Measurements from ENCODE around the gene DNAL1. TPM values are rescaled to one million over a fixed set of nuclear protein-coding genes. Genes with fewer than 3 reads are reported as not detected.
A peak's percentile ranks its signal among the peaks of the same experiment; 100 is the strongest.

Gene DNAL1
- total and polyA plus RNA-seq, 4 donors, result 5.7 to 17.2 (median 12.4) TPM

DNA sequence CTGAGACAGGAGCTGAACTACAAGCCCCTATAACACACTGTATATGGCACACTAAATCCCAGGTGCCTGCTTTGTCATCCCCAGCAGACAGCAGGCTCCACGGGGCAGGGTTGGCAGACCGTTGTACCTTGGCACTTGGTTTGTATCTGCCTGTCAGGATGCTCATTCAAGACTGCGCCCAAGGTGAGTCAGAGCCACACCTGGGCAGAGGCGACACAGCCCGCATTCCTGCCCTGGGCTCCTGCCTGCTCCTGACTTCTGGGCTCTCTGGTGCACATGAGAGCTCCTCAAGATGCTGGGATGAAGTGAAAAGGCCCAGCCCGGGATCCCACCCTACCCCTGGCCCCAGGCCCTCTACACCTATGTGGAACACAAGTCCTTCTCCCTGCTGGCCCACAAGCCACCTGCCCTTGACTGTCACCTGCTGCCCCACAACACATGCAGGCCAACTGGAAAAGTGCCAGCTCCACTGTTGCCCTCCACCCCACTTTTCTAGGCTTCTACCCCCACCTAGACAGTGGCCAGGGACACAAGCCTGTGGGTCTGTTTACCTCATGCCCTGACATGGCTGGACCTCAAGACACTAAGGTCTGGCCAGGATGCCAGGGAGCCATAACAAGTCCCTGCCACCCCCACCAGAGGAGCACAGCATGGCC lies 100.2 kb downstream of the DNAL1 start:
- Histone ChIP-seq H3K36me3 (ENCODE audit: control insufficient read depth in 1 of 2, insufficient read depth in 2 of 2, low read length in 1 of 2) (no peaks in the 10 kb centered on the region), H3K9me3 (ENCODE audit: control insufficient read depth, low read length) (no peaks in the 10 kb centered on the region), H3K27me3 (ENCODE audit: control insufficient read depth in 1 of 2, insufficient read depth in 2 of 2, low read length in 1 of 2) (no peaks in the 10 kb centered on the region), H3K27ac (ENCODE audit: low read depth in 1 of 2, low read length in 2 of 2) (no peak overlapping the region), H3K4me3 (ENCODE audit: low read length in 2 of 2) (no peak overlapping the region), H3K4me1 (ENCODE audit: control insufficient read depth in 1 of 2, insufficient read depth in 2 of 2, low read length in 2 of 2) (peaks cover 0 to 5% of the 10 kb centered on the region in 2 donors)
- no peak for DNase-seq
- ATAC-seq (ENCODE audit: low FRiP score), result no peak
- intact Hi-C loops (cut with DNase I), result no loop called here
- 59 to 62% methylated on average over 6 of the region's 6 CpGs for WGBS, 2 donors

DNA sequence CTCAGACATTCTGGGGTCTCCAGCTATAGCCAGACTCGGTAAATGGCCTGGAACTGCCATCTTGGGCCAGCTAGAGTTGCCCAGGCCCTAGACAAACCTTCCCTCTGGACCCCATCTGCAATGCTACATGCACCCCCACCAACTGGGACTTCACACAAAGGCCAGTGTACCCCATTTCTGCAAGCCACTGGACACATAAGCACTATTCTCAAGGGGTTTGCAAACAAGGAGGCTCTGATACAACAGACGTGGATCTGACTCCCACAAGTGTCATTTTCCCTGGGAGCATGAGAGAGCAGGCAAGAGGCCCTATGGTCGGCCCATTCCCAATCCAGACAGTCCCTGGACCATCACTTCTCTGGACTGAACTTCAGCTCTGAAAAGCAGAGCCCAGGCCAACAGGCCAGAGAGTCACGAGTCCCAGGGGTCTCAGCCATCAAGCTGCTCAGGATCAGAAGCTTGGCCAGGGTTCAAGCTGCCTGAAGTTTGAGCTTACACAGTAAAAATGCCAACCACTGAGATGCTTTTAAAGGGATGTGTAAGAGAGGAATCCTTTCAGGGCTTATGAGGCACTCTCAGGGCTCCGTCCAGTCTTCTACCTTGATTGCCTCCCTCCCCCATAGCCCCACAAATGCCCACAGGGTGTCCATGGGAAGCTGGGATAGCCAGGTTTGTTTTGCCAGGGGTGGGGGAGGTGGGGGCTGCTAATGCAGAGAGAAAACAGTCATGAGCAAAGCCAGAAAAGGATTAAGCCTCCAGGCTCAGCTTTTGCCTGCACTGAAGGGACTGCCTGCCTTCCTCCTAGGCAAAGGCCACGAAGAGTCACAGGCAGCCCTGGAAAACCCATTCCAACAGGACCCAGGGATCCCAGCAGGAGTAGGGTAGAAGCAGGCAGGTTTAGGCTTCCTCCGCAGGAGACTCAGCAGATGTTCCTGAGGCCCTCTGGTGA lies 101.1 kb downstream of the DNAL1 start:
- Histone ChIP-seq H3K4me3 (ENCODE audit: low read length in 2 of 2) (no peak overlapping the region), H3K36me3 (ENCODE audit: control insufficient read depth in 1 of 2, insufficient read depth in 2 of 2, low read length in 1 of 2) (no peaks in the 10 kb centered on the region), H3K4me1 (ENCODE audit: control insufficient read depth in 1 of 2, insufficient read depth in 2 of 2, low read length in 2 of 2) (peaks cover 5 to 6% of the 10 kb centered on the region in 2 donors), H3K27ac (ENCODE audit: low read depth in 1 of 2, low read length in 2 of 2) (peak overlapping the region in 1 of 2 donors; percentile 35), H3K9me3 (ENCODE audit: control insufficient read depth, low read length) (no peaks in the 10 kb centered on the region), H3K27me3 (ENCODE audit: control insufficient read depth in 1 of 2, insufficient read depth in 2 of 2, low read length in 1 of 2) (no peaks in the 10 kb centered on the region)
- intact Hi-C loops (cut with DNase I), result no loop called here
- no peak for ATAC-seq (ENCODE audit: low FRiP score)
- DNase-seq, result peak in 1 of 2 donors; percentile 21
- 27 to 29% methylated on average over 7 of the region's 7 CpGs for WGBS, 2 donors

DNA sequence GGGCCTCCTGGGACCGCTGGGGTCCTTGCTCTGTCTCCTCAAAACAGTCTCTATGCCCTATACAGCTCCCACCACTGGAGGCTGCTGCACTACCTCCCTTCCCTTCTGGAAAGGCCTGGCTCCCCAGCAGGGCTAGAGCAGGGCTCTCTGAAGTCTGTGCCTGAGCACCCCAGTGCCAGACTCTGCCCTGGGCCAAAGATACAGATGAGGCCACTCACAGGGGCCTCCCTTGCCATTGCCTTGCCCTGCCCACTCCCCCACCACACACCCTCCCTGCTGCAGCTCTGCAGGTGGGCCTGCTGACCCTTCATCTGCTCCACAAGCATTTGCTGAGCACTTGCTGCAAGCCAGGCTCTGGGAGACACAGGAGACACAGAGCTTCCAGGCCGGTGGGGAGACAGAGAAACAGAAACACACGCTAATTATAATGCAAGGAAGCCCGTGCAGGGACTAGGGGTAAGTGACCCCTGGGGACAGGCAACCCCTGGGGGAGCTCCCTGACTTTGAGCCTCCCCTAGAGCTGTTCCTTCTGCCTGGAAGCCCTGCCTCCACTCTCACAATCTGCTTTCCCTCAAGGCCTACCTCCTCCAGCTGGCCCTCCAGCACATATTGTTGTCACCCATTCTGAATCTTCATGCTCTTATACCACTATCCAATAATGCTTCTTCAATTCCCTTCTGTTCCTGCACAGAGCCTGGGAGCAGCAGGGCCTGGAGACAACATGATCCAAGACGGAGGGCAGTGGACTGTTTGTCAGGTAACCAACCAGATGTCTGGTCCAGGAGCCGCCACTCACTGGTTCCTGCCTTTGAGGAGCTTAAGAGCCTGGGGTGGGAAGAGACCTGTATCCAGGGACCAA lies 102.0 kb downstream of the DNAL1 start:
- Histone ChIP-seq H3K4me1 (ENCODE audit: control insufficient read depth in 1 of 2, insufficient read depth in 2 of 2, low read length in 2 of 2) (peaks cover 5 to 6% of the 10 kb centered on the region in 2 donors), H3K4me3 (ENCODE audit: low read length in 2 of 2) (no peak overlapping the region), H3K36me3 (ENCODE audit: control insufficient read depth in 1 of 2, insufficient read depth in 2 of 2, low read length in 1 of 2) (no peaks in the 10 kb centered on the region), H3K27me3 (ENCODE audit: control insufficient read depth in 1 of 2, insufficient read depth in 2 of 2, low read length in 1 of 2) (no peaks in the 10 kb centered on the region), H3K27ac (ENCODE audit: low read depth in 1 of 2, low read length in 2 of 2) (peak overlapping the region in 1 of 2 donors; percentile 53), H3K9me3 (ENCODE audit: control insufficient read depth, low read length) (no peaks in the 10 kb centered on the region)
- ATAC-seq (ENCODE audit: low FRiP score) (no peak), DNase-seq (peak in 1 of 2 donors; percentile 41)
- intact Hi-C loops (cut with DNase I), result no loop called here
- 42 to 44% methylated on average over 6 of the region's 6 CpGs for WGBS, 2 donors

DNA sequence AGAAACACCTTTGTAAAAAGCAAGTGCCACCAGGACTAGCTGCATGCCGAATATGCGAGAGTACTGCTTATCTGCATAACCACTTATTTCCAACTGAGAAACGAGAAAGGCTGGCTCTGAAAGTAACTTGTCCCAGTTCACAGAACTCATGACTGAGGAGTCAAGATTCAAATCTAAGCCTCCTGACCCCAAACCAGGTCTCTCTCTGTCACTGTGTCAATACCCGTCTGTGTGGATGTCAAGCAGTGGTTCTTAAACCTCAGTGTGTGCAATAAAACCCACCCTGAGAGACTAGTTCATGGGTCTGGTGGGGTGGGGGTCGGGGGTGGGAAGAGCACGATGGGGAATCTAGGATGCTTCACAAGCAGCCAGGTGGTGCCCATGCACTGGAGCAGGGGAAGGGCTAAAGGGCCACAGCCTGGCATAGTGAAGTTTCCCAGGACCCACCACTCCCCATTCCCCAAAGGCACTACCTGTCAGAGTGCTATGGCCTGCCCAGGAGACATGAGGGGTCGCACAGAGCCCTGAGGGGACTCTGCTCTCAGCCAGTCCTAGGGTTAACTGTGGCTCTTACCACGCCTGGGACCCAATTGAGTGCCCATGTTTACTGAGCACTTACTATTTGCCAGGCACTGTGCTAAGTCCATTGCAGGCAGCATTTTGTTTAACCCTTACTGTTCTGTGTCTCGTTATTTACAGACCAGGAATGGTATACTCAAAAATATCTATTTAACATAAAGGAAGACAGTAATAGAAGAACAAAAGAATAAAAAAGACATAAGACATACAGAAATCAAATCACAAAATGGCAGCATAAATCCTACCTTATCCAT lies 102.8 kb downstream of the DNAL1 start:
- ATAC-seq (ENCODE audit: low FRiP score), result no peak
- Histone ChIP-seq H3K27ac (ENCODE audit: low read depth in 1 of 2, low read length in 2 of 2) (peak overlapping the region in 1 of 2 donors; percentile 53), H3K27me3 (ENCODE audit: control insufficient read depth in 1 of 2, insufficient read depth in 2 of 2, low read length in 1 of 2) (no peaks in the 10 kb centered on the region), H3K9me3 (ENCODE audit: control insufficient read depth, low read length) (no peaks in the 10 kb centered on the region), H3K4me3 (ENCODE audit: low read length in 2 of 2) (no peak overlapping the region), H3K36me3 (ENCODE audit: control insufficient read depth in 1 of 2, insufficient read depth in 2 of 2, low read length in 1 of 2) (no peaks in the 10 kb centered on the region), H3K4me1 (ENCODE audit: control insufficient read depth in 1 of 2, insufficient read depth in 2 of 2, low read length in 2 of 2) (peaks cover 5 to 11% of the 10 kb centered on the region in 2 donors)
- intact Hi-C loops (cut with DNase I), result no loop called here
- no peak for DNase-seq
- WGBS, 2 donors, result 60 to 62% methylated on average over 9 of the region's 9 CpGs

DNA sequence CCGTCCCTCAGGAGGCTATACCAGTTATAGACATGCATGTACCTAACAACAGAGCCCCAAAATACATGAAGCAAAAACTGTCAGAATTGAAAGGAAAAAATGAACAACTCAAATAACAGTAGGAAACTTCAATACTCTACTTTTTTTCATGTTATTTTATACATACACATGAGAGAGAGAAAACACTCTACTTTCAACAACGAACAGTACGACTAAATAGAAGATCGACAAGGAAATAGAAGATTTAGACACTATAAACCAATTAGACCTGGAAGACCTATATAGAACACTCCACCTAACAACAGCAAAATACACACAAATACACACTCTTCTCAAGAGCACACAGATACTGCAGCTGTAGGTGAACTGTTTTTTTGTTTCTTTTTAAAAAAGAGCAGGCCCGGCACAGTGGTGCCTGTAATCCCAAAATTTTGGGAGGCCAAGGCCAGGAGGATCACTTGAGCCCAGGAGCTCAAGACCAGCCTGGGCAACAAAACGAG lies 104.1 kb downstream of the DNAL1 start:
- 68 to 72% methylated on average over 6 of the region's 6 CpGs for WGBS, 2 donors
- intact Hi-C loops (cut with DNase I), result no loop called here

DNA sequence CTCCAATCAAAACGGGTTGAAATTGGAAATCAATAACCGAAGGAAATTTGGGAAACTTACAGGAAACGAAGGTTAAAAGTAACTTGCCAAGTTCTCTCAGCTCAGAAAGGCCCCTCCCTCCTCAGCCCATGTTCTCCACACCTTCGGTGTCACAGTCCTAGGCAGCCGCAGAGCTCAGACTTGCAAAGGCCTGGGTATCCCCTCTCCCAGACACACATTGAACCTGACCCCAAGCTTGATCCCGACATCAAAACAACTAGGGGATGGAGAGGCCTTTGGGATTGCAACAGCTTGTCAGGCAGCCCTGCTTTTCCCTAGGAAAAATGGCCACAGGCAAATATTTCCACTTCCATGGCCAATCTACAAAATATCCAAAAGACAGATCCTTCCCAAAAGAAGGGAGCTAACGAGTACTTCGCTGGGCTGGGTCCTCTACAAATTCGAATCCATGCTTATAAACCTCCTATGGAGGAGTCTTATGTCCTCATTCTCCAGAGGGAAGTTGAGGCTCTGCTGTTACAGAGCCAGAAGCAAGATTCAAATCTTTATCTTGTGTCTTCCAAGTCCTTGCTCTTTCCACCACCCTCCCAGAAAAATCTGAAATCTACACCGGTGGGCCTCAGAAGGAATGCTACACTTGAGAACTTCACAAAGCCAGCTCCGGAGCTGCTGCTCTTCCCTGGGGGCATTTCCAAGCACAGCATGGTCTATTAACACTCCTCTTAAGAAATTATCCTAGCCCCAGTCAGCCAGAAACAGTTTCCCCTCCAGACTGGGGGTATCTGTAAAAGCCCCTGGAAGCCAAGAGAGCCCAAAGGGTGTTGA lies 105.1 kb downstream of the DNAL1 start:
- peak overlapping the region; percentile 47 to 49 for H3K27ac ChIP-seq (ENCODE audit: low read depth in 1 of 2, low read length in 2 of 2)
- no peaks in the 10 kb centered on the region for H3K27me3 ChIP-seq (ENCODE audit: control insufficient read depth in 1 of 2, insufficient read depth in 2 of 2, low read length in 1 of 2)
- 37 to 47% methylated on average over 11 of the region's 11 CpGs for WGBS, 2 donors
- no peak overlapping the region for H3K4me3 ChIP-seq (ENCODE audit: low read length in 2 of 2)
- intact Hi-C loops (cut with DNase I), result loop anchor here (5.0 kb wide), 2 partner anchors 37 to 42 kb away; no protein-coding TSS in a partner anchor
- no peak for ATAC-seq (ENCODE audit: low FRiP score)
- no peaks in the 10 kb centered on the region for H3K36me3 ChIP-seq (ENCODE audit: control insufficient read depth in 1 of 2, insufficient read depth in 2 of 2, low read length in 1 of 2)
- peaks cover 3 to 15% of the 10 kb centered on the region in 2 donors for H3K4me1 ChIP-seq (ENCODE audit: control insufficient read depth in 1 of 2, insufficient read depth in 2 of 2, low read length in 2 of 2)
- H3K9me3 ChIP-seq (ENCODE audit: control insufficient read depth, low read length), result no peaks in the 10 kb centered on the region
- peak in 1 of 2 donors; percentile 28 for DNase-seq

More for the DNA sequence above, 104.1 kb downstream of the DNAL1 start:
- Histone ChIP-seq H3K4me1 (ENCODE audit: control insufficient read depth in 1 of 2, insufficient read depth in 2 of 2, low read length in 2 of 2) (peaks cover 3 to 15% of the 10 kb centered on the region in 2 donors), H3K27me3 (ENCODE audit: control insufficient read depth in 1 of 2, insufficient read depth in 2 of 2, low read length in 1 of 2) (no peaks in the 10 kb centered on the region), H3K27ac (ENCODE audit: low read depth in 1 of 2, low read length in 2 of 2) (no peak overlapping the region), H3K36me3 (ENCODE audit: control insufficient read depth in 1 of 2, insufficient read depth in 2 of 2, low read length in 1 of 2) (no peaks in the 10 kb centered on the region), H3K4me3 (ENCODE audit: low read length in 2 of 2) (no peak overlapping the region), H3K9me3 (ENCODE audit: control insufficient read depth, low read length) (no peaks in the 10 kb centered on the region)
- ATAC-seq (ENCODE audit: low FRiP score) (no peak), DNase-seq (no peak)

DNA sequence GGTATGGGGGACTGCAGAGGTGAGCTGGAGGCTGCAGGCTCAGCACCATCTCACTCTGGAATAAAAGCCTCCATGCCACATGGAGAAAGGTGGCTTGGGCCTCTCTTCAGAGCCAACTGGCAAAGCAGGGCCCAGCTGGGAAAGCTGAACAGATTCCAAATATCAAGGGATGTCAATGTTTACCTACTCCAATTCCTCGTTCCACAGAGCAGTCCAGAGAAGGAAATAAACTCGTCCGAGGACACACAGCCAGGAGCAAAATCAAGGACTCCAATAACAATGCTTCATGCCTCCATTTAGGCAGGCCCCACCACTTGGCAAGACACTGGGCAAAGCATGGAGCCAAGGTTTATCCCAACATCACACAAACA lies 105.7 kb downstream of the DNAL1 start:
- no peaks in the 10 kb centered on the region for H3K36me3 ChIP-seq (ENCODE audit: control insufficient read depth in 1 of 2, insufficient read depth in 2 of 2, low read length in 1 of 2)
- H3K4me1 ChIP-seq (ENCODE audit: control insufficient read depth in 1 of 2, insufficient read depth in 2 of 2, low read length in 2 of 2), result peaks cover 3 to 15% of the 10 kb centered on the region in 2 donors
- no peaks in the 10 kb centered on the region for H3K9me3 ChIP-seq (ENCODE audit: control insufficient read depth, low read length)
- no peak for DNase-seq
- no peak for ATAC-seq (ENCODE audit: low FRiP score)
- H3K4me3 ChIP-seq (ENCODE audit: low read length in 2 of 2), result no peak overlapping the region
- H3K27me3 ChIP-seq (ENCODE audit: control insufficient read depth in 1 of 2, insufficient read depth in 2 of 2, low read length in 1 of 2), result no peaks in the 10 kb centered on the region
- peak overlapping the region; percentile 47 to 49 for H3K27ac ChIP-seq (ENCODE audit: low read depth in 1 of 2, low read length in 2 of 2)
- intact Hi-C loops (cut with DNase I), result loop anchor here (5.0 kb wide), 2 partner anchors 37 to 42 kb away; no protein-coding TSS in a partner anchor
- WGBS, 2 donors, result 1 to 5% methylated on average over 3 of the region's 3 CpGs
